SK-N-SH (cell line): ENCODE measurements around the gene CALML6. TPM values are rescaled to one million over a fixed set of nuclear protein-coding genes. Genes with fewer than 3 reads are reported as not detected.

ENCODE experiments used
- CTCF ChIA-PET: fragments of 300-600, 350-600 bp; formaldehyde crosslinking; extraction: SDS; loops from one replicate; lab custom pipeline; 2021; lab: Yijun Ruan, JAX
- POLR2A ChIA-PET: fragments of 350-600 bp; sonication (Branson Sonifier 250); formaldehyde crosslinking; extraction: SDS; loops from one replicate; lab custom pipeline; 2020; ENCODE audit warnings: antibody characterized with exemption, inconsistent platforms; lab: Yijun Ruan, JAX
- DNase-seq: peaks from one replicate; pipeline ENCODE4 v3.0.0; 2012
- H2AFZ ChIP-seq: fragments of 200-600 bp; sonication (generic); 2 replicates; pipeline ENCODE4 v1.8.1; 2016; ENCODE audit warnings: antibody characterized with exemption, mild to moderate bottlenecking, low read depth
- H3F3A ChIP-seq: fragments of 200-600 bp; sonication (generic); replicated peaks from 2 replicates; pipeline ENCODE3; 2016; ENCODE audit warnings: antibody characterized with exemption, mild to moderate bottlenecking; ENCODE audit not compliant: insufficient read depth
- H3K27ac ChIP-seq, 2 experiments: fragments of 200-500 bp in 1 of 2; fragments of 200-600 bp in 1 of 2; sonication (Bioruptor generic) in 1 of 2; sonication (generic), shearing (Covaris generic) in 1 of 2; 2 replicates each; pipeline versions ENCODE4 v1.5.1 to v1.6.1; 2014 to 2016; ENCODE audit warnings: low read depth in 2 of 2, inconsistent platforms in 1 of 2, low read length in 1 of 2, mild to moderate bottlenecking in 1 of 2, mixed read lengths in 1 of 2
- H3K27me3 ChIP-seq: fragments of 200-600 bp; sonication (generic), shearing (Covaris generic); 2 replicates; pipeline ENCODE4 v1.6.1; 2016; ENCODE audit warnings: mixed run types; ENCODE audit not compliant: insufficient read depth
- H3K36me3 ChIP-seq, 2 experiments: fragments of 200-500 bp in 1 of 2; fragments of 200-600 bp in 1 of 2; sonication (Bioruptor generic) in 1 of 2; sonication (generic) in 1 of 2; replicated peaks in 1 of 2; 2 replicates each; pipeline versions ENCODE3 to v1.5.1; 2014 to 2016; ENCODE audit warnings: low read length in 1 of 2, mild to moderate bottlenecking in 1 of 2; ENCODE audit not compliant: insufficient read depth in 2 of 2, control insufficient read depth in 1 of 2
- H3K4me1 ChIP-seq, 2 experiments: fragments of 200-500 bp in 1 of 2; fragments of 200-600 bp in 1 of 2; sonication (Bioruptor generic) in 1 of 2; sonication (generic), shearing (Covaris generic) in 1 of 2; 2 replicates each; pipeline versions ENCODE4 v1.5.1 to v1.6.1; 2014 to 2016; ENCODE audit warnings: low read depth in 1 of 2, low read length in 1 of 2, mixed run types in 1 of 2; ENCODE audit not compliant: insufficient read depth in 2 of 2, control insufficient read depth in 1 of 2
- H3K4me2 ChIP-seq: fragments of 200-600 bp; sonication (generic), shearing (Covaris generic); 2 replicates; pipeline ENCODE4 v1.6.1; 2017; ENCODE audit warnings: mixed run types
- H3K4me3 ChIP-seq, 2 experiments: fragments of 200-500 bp in 1 of 2; fragments of 200-600 bp in 1 of 2; sonication (Bioruptor generic) in 1 of 2; sonication (generic), shearing (Covaris generic) in 1 of 2; 2 replicates each; pipeline versions ENCODE4 v1.5.1 to v1.8.1; 2014 to 2016; ENCODE audit warnings: low read depth in 2 of 2, inconsistent platforms in 1 of 2, low read length in 1 of 2, mild to moderate bottlenecking in 1 of 2, mixed read lengths in 1 of 2, moderate library complexity in 1 of 2
- H3K79me2 ChIP-seq: fragments of 200-600 bp; sonication (generic); 2 replicates; pipeline ENCODE4 v1.8.1; 2017; ENCODE audit warnings: mild to moderate bottlenecking; ENCODE audit not compliant: insufficient read depth
- H3K9ac ChIP-seq: fragments of 200-600 bp; sonication (generic); 2 replicates; pipeline ENCODE4 v1.6.1; 2017; ENCODE audit warnings: mixed run types
- H3K9me2 ChIP-seq: fragments of 200-600 bp; sonication (generic); 2 replicates; pipeline ENCODE4 v1.6.1; 2017; ENCODE audit warnings: mixed run types
- H3K9me3 ChIP-seq: fragments of 200-600 bp; sonication (generic); 2 replicates; pipeline ENCODE4 v1.6.1; 2017; ENCODE audit warnings: mixed run types, mild to moderate bottlenecking, moderate library complexity
- H4K20me1 ChIP-seq: fragments of 200-600 bp; sonication (generic); 2 replicates; pipeline ENCODE4 v1.6.1; 2017; ENCODE audit warnings: mild to moderate bottlenecking, mixed run types; ENCODE audit not compliant: insufficient read depth
- CHD2 ChIP-seq: fragments of 150-350 bp; IDR thresholded peaks from 2 replicates; pipeline ENCODE4 v1.6.1; 2018; ENCODE audit warnings: low read length; ENCODE audit not compliant: partially characterized antibody
- ELF1 ChIP-seq: IDR thresholded peaks from 2 replicates; pipeline ENCODE4 v1.4.0; 2012
- MXI1 ChIP-seq: IDR thresholded peaks from 2 replicates; pipeline ENCODE4 v1.6.1; 2012; ENCODE audit warnings: mild to moderate bottlenecking, low read depth, low read length, improper control_type of control experiment
- SIN3A ChIP-seq: IDR thresholded peaks from 2 replicates; pipeline ENCODE4 v1.6.1; 2012; ENCODE audit warnings: low read depth, mild to moderate bottlenecking, low read length, moderate library complexity, borderline replicate concordance
- SMC3 ChIP-seq: IDR thresholded peaks from 2 replicates; pipeline ENCODE4 v1.6.1; 2012; ENCODE audit warnings: low read depth, low read length, improper control_type of control experiment
- WGBS: methylation state at CpG from one replicate; pipeline ENCODE4 v1.1.6; 2017; ENCODE audit warnings: low lambda C conversion rate; 5-methylcytosine and 5-hydroxymethylcytosine counted together
- polyA plus RNA-seq, 3 experiments: library from polyadenylated mRNA; depleted of rRNA; stranded (reverse); fragments of >200 nt; gene quantifications; 2 replicates each; pipeline ENCODE4 v1.2.3, GENCODE V29; 2012
- TF ChIP-seq, protein P1 (sequence below): IDR thresholded peaks from 2 replicates; pipeline ENCODE4 v1.6.1; 2012; ENCODE audit warnings: mild to moderate bottlenecking, low read depth, low read length, moderate library complexity
- TF ChIP-seq, protein P2 (sequence below): IDR thresholded peaks from 2 replicates; pipeline ENCODE4; 2012
- TF ChIP-seq, protein P3 (sequence below): IDR thresholded peaks from 2 replicates; pipeline ENCODE4 v1.4.0; 2012; ENCODE audit warnings: low read depth, borderline replicate concordance

Gene CALML6
- polyA plus RNA-seq, 1 of the 3 experiments (the other 2 are of a cell fraction): 0.87 TPM

DNA sequence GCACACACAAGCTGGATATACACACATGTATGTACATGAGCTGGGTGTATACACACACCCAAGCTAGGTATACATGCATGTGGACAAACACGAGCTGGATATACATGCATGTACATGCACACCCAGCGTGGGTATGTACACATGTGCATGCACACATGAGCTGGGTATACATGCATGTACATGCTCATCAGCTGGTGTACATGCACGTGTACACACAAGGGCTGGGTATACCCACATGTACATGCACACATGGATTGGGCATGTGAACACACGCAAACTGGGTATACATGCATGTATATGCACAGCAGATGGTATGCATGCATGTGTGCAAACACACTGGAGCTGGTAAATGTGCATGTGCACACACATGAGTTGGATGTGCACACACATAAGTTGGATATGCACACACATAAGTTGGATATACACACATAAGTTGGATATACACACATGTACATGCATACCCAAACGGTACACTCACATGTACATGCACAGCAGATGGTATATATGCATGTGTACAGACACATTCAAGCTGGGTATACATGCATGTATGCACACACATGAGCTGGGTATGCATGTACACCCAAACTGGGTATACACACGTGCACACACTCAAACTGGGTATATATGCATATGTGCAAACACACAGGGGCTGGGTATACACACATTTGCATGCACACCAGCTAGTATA is 16.7 kb upstream of the CALML6 start:
- Histone ChIP-seq H3K4me1 (peaks cover 0 to 24% of the 10 kb centered on the region in 2 experiments; a peak in 1 of 4 replicates), H3K9me2 (no peaks in the 10 kb centered on the region), H3K4me3 (no peak overlapping the region), H3K36me3 (no peaks in the 10 kb centered on the region), H3F3A (peaks cover 3% of the 10 kb centered on the region), H3K27ac (no peak overlapping the region), H3K9ac (no peak overlapping the region), H2AFZ (no peak overlapping the region), H4K20me1 (no peaks in the 10 kb centered on the region), H3K4me2 (no peak overlapping the region), H3K79me2 (no peaks in the 10 kb centered on the region; the same call in 1 of the 2 replicates), H3K9me3 (no peaks in the 10 kb centered on the region), H3K27me3 (no peaks in the 10 kb centered on the region)
- WGBS: 58% methylated on average over 5 of the region's 6 CpGs
- TF ChIP-seq, protein P1, sequence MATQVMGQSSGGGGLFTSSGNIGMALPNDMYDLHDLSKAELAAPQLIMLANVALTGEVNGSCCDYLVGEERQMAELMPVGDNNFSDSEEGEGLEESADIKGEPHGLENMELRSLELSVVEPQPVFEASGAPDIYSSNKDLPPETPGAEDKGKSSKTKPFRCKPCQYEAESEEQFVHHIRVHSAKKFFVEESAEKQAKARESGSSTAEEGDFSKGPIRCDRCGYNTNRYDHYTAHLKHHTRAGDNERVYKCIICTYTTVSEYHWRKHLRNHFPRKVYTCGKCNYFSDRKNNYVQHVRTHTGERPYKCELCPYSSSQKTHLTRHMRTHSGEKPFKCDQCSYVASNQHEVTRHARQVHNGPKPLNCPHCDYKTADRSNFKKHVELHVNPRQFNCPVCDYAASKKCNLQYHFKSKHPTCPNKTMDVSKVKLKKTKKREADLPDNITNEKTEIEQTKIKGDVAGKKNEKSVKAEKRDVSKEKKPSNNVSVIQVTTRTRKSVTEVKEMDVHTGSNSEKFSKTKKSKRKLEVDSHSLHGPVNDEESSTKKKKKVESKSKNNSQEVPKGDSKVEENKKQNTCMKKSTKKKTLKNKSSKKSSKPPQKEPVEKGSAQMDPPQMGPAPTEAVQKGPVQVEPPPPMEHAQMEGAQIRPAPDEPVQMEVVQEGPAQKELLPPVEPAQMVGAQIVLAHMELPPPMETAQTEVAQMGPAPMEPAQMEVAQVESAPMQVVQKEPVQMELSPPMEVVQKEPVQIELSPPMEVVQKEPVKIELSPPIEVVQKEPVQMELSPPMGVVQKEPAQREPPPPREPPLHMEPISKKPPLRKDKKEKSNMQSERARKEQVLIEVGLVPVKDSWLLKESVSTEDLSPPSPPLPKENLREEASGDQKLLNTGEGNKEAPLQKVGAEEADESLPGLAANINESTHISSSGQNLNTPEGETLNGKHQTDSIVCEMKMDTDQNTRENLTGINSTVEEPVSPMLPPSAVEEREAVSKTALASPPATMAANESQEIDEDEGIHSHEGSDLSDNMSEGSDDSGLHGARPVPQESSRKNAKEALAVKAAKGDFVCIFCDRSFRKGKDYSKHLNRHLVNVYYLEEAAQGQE: no peak
- TF ChIP-seq, protein P2, sequence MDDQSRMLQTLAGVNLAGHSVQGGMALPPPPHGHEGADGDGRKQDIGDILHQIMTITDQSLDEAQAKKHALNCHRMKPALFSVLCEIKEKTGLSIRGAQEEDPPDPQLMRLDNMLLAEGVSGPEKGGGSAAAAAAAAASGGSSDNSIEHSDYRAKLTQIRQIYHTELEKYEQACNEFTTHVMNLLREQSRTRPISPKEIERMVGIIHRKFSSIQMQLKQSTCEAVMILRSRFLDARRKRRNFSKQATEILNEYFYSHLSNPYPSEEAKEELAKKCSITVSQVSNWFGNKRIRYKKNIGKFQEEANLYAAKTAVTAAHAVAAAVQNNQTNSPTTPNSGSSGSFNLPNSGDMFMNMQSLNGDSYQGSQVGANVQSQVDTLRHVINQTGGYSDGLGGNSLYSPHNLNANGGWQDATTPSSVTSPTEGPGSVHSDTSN: no peak
- ChIA-PET POLR2A (no interaction called here), CTCF (interaction anchor here (1.0 to 6.9 kb wide), 3 partner anchors 8 to 62 kb away, joined by 3 to 51 read pairs (median 4); no protein-coding TSS in a partner anchor)
- DNase-seq: no peak

DNA sequence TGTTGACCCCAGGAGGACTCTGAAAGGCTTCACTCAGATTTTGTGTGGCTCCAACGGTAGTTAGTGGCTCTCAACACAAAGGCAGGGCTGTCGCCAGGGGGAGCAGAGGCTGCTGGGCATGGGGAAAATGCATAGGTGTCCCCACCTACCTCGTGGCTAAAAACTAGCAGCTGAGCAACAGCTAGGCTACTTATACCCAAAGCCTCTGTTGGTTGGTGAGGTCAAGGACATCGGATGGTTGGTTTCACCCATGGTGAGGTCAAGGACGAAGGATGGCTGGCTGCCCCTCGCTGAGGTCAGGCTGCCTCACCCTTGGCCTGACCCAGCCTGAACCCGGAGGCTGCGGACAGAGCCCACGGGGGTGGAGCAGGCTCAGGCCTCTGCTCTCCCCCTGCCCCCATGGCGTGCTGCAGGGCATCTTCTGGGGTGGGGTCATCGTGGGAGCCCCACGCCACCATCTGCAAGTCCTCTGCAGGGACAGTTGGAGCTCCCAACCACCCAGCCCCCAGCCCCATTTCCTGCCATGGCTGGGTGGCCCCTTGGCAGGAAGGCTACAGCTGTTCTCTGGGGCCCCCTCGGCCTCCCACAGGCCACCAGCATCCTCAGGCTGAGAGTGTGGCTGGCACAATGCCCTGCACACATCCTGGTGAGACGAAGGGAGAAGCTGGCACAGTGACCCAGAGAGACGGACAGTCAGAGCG is 15.6 kb upstream of the CALML6 start:
- CTCF ChIA-PET: interaction anchor here (1.4 to 6.9 kb wide), 2 partner anchors 7 to 61 kb away, joined by 4 to 51 read pairs; no protein-coding TSS in a partner anchor
- TF ChIP-seq ELF1 (no peak), SIN3A (no peak), SMC3 (no peak), CHD2 (no peak), MXI1 (no peak)
- TF ChIP-seq, protein P3, sequence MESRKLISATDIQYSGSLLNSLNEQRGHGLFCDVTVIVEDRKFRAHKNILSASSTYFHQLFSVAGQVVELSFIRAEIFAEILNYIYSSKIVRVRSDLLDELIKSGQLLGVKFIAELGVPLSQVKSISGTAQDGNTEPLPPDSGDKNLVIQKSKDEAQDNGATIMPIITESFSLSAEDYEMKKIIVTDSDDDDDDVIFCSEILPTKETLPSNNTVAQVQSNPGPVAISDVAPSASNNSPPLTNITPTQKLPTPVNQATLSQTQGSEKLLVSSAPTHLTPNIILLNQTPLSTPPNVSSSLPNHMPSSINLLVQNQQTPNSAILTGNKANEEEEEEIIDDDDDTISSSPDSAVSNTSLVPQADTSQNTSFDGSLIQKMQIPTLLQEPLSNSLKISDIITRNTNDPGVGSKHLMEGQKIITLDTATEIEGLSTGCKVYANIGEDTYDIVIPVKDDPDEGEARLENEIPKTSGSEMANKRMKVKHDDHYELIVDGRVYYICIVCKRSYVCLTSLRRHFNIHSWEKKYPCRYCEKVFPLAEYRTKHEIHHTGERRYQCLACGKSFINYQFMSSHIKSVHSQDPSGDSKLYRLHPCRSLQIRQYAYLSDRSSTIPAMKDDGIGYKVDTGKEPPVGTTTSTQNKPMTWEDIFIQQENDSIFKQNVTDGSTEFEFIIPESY: no peak
- TF ChIP-seq, protein P1: no peak
- H3K4me1 ChIP-seq: peaks cover 0 to 22% of the 10 kb centered on the region in 2 experiments; a peak in 1 of 4 replicates
- 45% methylated on average over 3 of the region's 16 CpGs for WGBS
- H3K4me3 ChIP-seq: no peak overlapping the region
- no peaks in the 10 kb centered on the region for H3K36me3 ChIP-seq
- no peaks in the 10 kb centered on the region for H3K27me3 ChIP-seq
- DNase-seq: no peak
- H3K9me3 ChIP-seq: no peaks in the 10 kb centered on the region
- H3K27ac ChIP-seq: no peak overlapping the region
- no peaks in the 10 kb centered on the region for H4K20me1 ChIP-seq
- H3K9ac ChIP-seq: no peak overlapping the region
- H3K79me2 ChIP-seq: no peaks in the 10 kb centered on the region; the same call in 1 of the 2 replicates
- H3F3A ChIP-seq: peaks cover 3% of the 10 kb centered on the region
- no peak overlapping the region for H3K4me2 ChIP-seq
- POLR2A ChIA-PET: no interaction called here
- no peaks in the 10 kb centered on the region for H3K9me2 ChIP-seq
- no peak overlapping the region for H2AFZ ChIP-seq
